ENCODE measurements around the gene TMSB15A. TPM values are rescaled to one million over a fixed set of nuclear protein-coding genes. Genes with fewer than 3 reads are reported as not detected.

TMSB15A gene
- total RNA-seq: 0.32 and 1.3 TPM in 2 replicates

GRCh38 chrX:102515975-102516941 is at the start of gene TMSB15A:
Gene TMSB15A, minus strand, starts transcription at chrX:102516739.

GRCh38 chrX:102471762-102472220 is 44.7 kb downstream of the TMSB15A start, which contains the start of gene TCP11X2:
Gene TCP11X2, minus strand, starts transcription at chrX:102471812.

Other genes with a start within 250 kb of the TMSB15A start
- gene NXF2B, start 76.7 kb downstream of the TMSB15A start, total RNA-seq: not detected in 2 replicates
- gene TCP11X2, start 44.9 kb downstream of the TMSB15A start, total RNA-seq: 0.16 TPM in 1 of 2 replicates, not detected in the other
- gene ARMCX5, start 82.8 kb upstream of the TMSB15A start, total RNA-seq: 10.8 and 18.8 TPM in 2 replicates
- 3.4 and 4.4 TPM in 2 replicates for gene GPRASP1, start 134.7 kb upstream of the TMSB15A start, total RNA-seq
- gene GPRASP2, start 195.7 kb upstream of the TMSB15A start, total RNA-seq: 13.7 and 15.6 TPM in 2 replicates
- gene GPRASP3, start 204.0 kb upstream of the TMSB15A start, total RNA-seq: 5.5 and 6.5 TPM in 2 replicates